ENCODE results near the gene DMRT1.
A peak's percentile ranks its signal among the peaks of the same experiment; 100 is the strongest.
"Not testable (repeated sequence)": the region's sequence is repeated elsewhere in the genome, so short reads cannot be mapped to it uniquely, and the experiment has no call there.

DMRT1 gene

GRCh38 chr9:861525-861924 is 20.0 kb downstream of the DMRT1 start:
- not testable (repeated sequence) for DNase-seq

GRCh38 chr9:875119-875962 is 33.8 kb downstream of the DMRT1 start:
- DNase-seq, result no peak

- DNase-seq, result no peak
Measured at GRCh38 chr9:876425-876824, 34.9 kb downstream of the DMRT1 start.

GRCh38 chr9:878239-878638 is 36.7 kb downstream of the DMRT1 start:
- DNase-seq, result no peak

- DNase-seq, result no peak
Measured at GRCh38 chr9:880725-881124, 39.2 kb downstream of the DMRT1 start.

GRCh38 chr9:882416-882924 is 41.0 kb downstream of the DMRT1 start:
- no peak for DNase-seq

- DNase-seq, result no peak
Measured at GRCh38 chr9:883011-883410, 41.5 kb downstream of the DMRT1 start.

GRCh38 chr9:886886-887285 is 45.4 kb downstream of the DMRT1 start:
- no peak for DNase-seq

GRCh38 chr9:892123-892522 is 50.6 kb downstream of the DMRT1 start:
- DNase-seq, result no peak

GRCh38 chr9:893115-893514 is 51.6 kb downstream of the DMRT1 start:
- DNase-seq, result no peak

GRCh38 chr9:893843-894420 is 52.4 kb downstream of the DMRT1 start:
- peak; percentile 55 for DNase-seq

- no peak for DNase-seq
Measured at GRCh38 chr9:899440-900184, 58.1 kb downstream of the DMRT1 start.

GRCh38 chr9:903886-904285 is 62.4 kb downstream of the DMRT1 start:
- no peak for DNase-seq

- no peak for DNase-seq
Measured at GRCh38 chr9:905906-906305, 64.4 kb downstream of the DMRT1 start.

- DNase-seq, result no peak
Measured at GRCh38 chr9:908536-909205, 67.2 kb downstream of the DMRT1 start.

- DNase-seq, result no peak
Measured at GRCh38 chr9:911005-911404, 69.5 kb downstream of the DMRT1 start.

- DNase-seq, result no peak
Measured at GRCh38 chr9:912776-913175, 71.3 kb downstream of the DMRT1 start.

- DNase-seq, result not testable (repeated sequence)
Measured at GRCh38 chr9:913526-913925, 72.0 kb downstream of the DMRT1 start.

- DNase-seq, result no peak
Measured at GRCh38 chr9:917730-918129, 76.2 kb downstream of the DMRT1 start.

GRCh38 chr9:920927-921326 is 79.4 kb downstream of the DMRT1 start:
- DNase-seq, result no peak

- DNase-seq, result no peak
Measured at GRCh38 chr9:922171-922570, 80.7 kb downstream of the DMRT1 start.

GRCh38 chr9:922731-923130 is 81.2 kb downstream of the DMRT1 start:
- no peak for DNase-seq

GRCh38 chr9:926976-927375 is 85.5 kb downstream of the DMRT1 start:
- DNase-seq, result no peak

All from stimulated activated naive CD4-positive, alpha-beta T cell treated with Interleukin-2 at 50 U/mL for 16 hours (primary cell).